ENCODE measurements around the gene UMOD.

DNA sequence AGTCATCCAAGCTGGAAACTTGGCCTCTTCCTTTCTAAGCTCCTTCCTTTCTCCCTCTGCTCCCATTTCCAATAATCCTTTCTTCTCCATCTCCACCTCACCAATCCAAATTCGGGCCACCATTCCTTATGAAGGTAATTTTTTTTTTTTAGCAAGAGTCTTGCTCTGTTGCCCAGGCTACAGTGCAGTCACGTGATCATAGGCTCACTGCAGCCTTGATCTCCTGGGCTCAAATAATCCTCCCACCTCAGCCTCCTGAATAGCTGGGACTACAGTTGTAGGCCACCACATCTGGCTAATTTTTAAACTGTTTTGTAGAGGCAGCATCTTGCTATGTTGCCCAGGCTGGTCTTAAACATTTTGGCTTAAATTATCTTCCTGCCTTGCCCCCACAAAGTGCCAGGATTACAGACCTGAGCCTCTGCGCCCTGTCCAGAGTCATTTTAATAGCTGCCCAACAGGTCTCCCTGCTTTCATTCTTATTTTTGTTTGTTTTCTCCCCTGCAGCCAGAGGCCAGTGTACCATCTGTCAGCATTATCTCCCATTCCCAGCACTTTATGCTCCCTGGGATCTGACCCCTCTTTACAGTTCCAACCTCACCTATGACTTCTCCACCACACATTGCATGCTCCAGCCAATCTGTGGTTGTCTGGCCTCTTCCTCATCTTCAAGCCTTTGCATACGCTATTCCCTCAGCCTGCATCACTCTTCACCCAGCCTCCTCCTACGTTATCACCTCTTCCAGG is 22.9 kb downstream of the UMOD start:
- TF ChIP-seq, protein P1, sequence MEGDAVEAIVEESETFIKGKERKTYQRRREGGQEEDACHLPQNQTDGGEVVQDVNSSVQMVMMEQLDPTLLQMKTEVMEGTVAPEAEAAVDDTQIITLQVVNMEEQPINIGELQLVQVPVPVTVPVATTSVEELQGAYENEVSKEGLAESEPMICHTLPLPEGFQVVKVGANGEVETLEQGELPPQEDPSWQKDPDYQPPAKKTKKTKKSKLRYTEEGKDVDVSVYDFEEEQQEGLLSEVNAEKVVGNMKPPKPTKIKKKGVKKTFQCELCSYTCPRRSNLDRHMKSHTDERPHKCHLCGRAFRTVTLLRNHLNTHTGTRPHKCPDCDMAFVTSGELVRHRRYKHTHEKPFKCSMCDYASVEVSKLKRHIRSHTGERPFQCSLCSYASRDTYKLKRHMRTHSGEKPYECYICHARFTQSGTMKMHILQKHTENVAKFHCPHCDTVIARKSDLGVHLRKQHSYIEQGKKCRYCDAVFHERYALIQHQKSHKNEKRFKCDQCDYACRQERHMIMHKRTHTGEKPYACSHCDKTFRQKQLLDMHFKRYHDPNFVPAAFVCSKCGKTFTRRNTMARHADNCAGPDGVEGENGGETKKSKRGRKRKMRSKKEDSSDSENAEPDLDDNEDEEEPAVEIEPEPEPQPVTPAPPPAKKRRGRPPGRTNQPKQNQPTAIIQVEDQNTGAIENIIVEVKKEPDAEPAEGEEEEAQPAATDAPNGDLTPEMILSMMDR (conservative IDR thresholded peaks at IDR 0.05; ENCODE audit: low read depth, low read length): no peak
- no peak for TF ChIP-seq EZH2 (IDR thresholded peaks at IDR 0.05; ENCODE audit: borderline replicate concordance, low read depth, low read length, poor library complexity, severe bottlenecking)

Measured in A673 (cell line).